ENCODE results near the gene NUPR2.

GRCh38 chr7:56091591-56091990 is 24.6 kb downstream of the NUPR2 start:
- TF ChIP-seq CTCF (IDR thresholded peaks at IDR 0.05; ENCODE audit: low read depth, low read length) (no peak), POLR2A (IDR thresholded peaks at IDR 0.05; ENCODE audit: extremely low read depth, insufficient read length) (no peak), MAX (IDR thresholded peaks at IDR 0.05; ENCODE audit: low read depth, low read length) (no peak)

All from NB4 (cell line).